Natural killer cell (primary cell): ENCODE data around the gene PAX2. TPM values are rescaled to one million over a fixed set of nuclear protein-coding genes. Genes with fewer than 3 reads are reported as not detected.

Source experiments
- ATAC-seq, 3 donors: fragments of 150-1000 bp in 2 of 3; fragments of 200-7000 bp in 1 of 3; cut with Tn5 transposase; 1 replicate in 1 of 3; 2 replicates in 2 of 3; pipeline ENCODE4 v1.10.0; 2021; ENCODE audit warnings: mild to moderate bottlenecking in 2 of 3, moderate library complexity in 2 of 3
- DNase-seq, 2 donors: peaks; one replicate each; pipeline versions ENCODE4 v3.0.0 to v3.0.0-alpha.2; 2013 to 2021; ENCODE audit warnings: mixed read lengths in 1 of 2
- H3K27ac ChIP-seq: one replicate; pipeline ENCODE4 v1.5.1; 2013; ENCODE audit warnings: mild to moderate bottlenecking, low read length
- H3K27me3 ChIP-seq: one replicate; pipeline ENCODE4 v1.6.1; 2013; ENCODE audit warnings: low read length; ENCODE audit not compliant: control insufficient read depth, insufficient read depth
- H3K36me3 ChIP-seq: one replicate; pipeline ENCODE4 v1.6.1; 2013; ENCODE audit warnings: low read length; ENCODE audit not compliant: control insufficient read depth, insufficient read depth
- H3K4me1 ChIP-seq: one replicate; pipeline ENCODE4 v1.6.1; 2013; ENCODE audit warnings: low read length; ENCODE audit not compliant: control insufficient read depth, insufficient read depth
- H3K4me3 ChIP-seq: one replicate; pipeline ENCODE4 v1.5.1; 2013; ENCODE audit warnings: low read length
- H3K9me3 ChIP-seq: one replicate; pipeline ENCODE4 v1.6.1; 2013; ENCODE audit warnings: low read length; ENCODE audit not compliant: control insufficient read depth, insufficient read depth
- H3K27ac Mint-ChIP-seq, 2 donors: one replicate each; pipeline ENCODE4 v1.8.0; 2022; ENCODE audit warnings: mild to moderate bottlenecking in 2 of 2, mixed read lengths in 2 of 2, moderate library complexity in 1 of 2
- H3K27me3 Mint-ChIP-seq, 2 donors: one replicate each; pipeline ENCODE4 v1.8.0; 2022; ENCODE audit warnings: low read depth in 2 of 2, mixed read lengths in 2 of 2
- H3K36me3 Mint-ChIP-seq: one replicate; pipeline ENCODE4 v1.8.0; 2022; ENCODE audit warnings: mixed read lengths
- H3K4me1 Mint-ChIP-seq, 2 donors: one replicate each; pipeline ENCODE4 v1.8.0; 2022; ENCODE audit warnings: mixed read lengths in 2 of 2
- H3K4me3 Mint-ChIP-seq: one replicate; pipeline ENCODE4 v1.8.0; 2022; ENCODE audit warnings: mild to moderate bottlenecking, moderate library complexity, mixed read lengths
- H3K9me3 Mint-ChIP-seq, 2 donors: one replicate each; pipeline ENCODE4 v1.8.0; 2022; ENCODE audit warnings: mixed read lengths in 2 of 2
- WGBS: methylation state at CpG from one replicate; pipeline ENCODE4 v1.1.7; 2013; ENCODE audit warnings: missing lambda C conversion rate; ENCODE audit not compliant: insufficient coverage; 5-methylcytosine and 5-hydroxymethylcytosine counted together
- intact Hi-C: fragments of 100-400 bp; cut with micrococcal nuclease; formaldehyde crosslinking; loops from one replicate; pipeline ENCODE4 v1.14.2; 2022
- total RNA-seq, 4 donors: library from RNA; stranded (reverse); fragments of 120-200 nt in 1 of 4; gene quantifications; one replicate each; pipeline versions ENCODE4 v1.2.3 to v1.2.4, GENCODE V29; 2013 to 2022
- TF ChIP-seq, protein P1 (sequence below): fragments of 200-600 bp; IDR thresholded peaks from one replicate; pipeline ENCODE4 v1.8.0; 2022; ENCODE audit warnings: antibody characterized with exemption

PAX2 gene
- total RNA-seq, 3 donors from 2014 or later (not counting 1 experiment from before 2014, with no cell fraction given): not detected

- ATAC-seq (no peak), DNase-seq (no peak)
- H3K9me3 ChIP-seq: no peaks in the 10 kb centered on the region
- peaks cover 37% of the 10 kb centered on the region for H3K27me3 ChIP-seq
- H3K4me3 ChIP-seq: no peak overlapping the region
- H3K27me3 Mint-ChIP-seq: peaks cover 54 to 60% of the 10 kb centered on the region in 2 donors
- WGBS: 5% methylated on average over 6 of the region's 8 CpGs
- H3K4me1 ChIP-seq: peaks cover 11% of the 10 kb centered on the region
- H3K4me3 Mint-ChIP-seq: peak overlapping the region; percentile 13
- no peaks in the 10 kb centered on the region for H3K9me3 Mint-ChIP-seq
- no peaks in the 10 kb centered on the region for H3K36me3 ChIP-seq
- TF ChIP-seq, protein P1, sequence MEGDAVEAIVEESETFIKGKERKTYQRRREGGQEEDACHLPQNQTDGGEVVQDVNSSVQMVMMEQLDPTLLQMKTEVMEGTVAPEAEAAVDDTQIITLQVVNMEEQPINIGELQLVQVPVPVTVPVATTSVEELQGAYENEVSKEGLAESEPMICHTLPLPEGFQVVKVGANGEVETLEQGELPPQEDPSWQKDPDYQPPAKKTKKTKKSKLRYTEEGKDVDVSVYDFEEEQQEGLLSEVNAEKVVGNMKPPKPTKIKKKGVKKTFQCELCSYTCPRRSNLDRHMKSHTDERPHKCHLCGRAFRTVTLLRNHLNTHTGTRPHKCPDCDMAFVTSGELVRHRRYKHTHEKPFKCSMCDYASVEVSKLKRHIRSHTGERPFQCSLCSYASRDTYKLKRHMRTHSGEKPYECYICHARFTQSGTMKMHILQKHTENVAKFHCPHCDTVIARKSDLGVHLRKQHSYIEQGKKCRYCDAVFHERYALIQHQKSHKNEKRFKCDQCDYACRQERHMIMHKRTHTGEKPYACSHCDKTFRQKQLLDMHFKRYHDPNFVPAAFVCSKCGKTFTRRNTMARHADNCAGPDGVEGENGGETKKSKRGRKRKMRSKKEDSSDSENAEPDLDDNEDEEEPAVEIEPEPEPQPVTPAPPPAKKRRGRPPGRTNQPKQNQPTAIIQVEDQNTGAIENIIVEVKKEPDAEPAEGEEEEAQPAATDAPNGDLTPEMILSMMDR: no peak
- intact Hi-C loops: no loop called here
- peaks cover 12% of the 10 kb centered on the region in 2 donors for H3K4me1 Mint-ChIP-seq
- no peak overlapping the region for H3K27ac ChIP-seq
- no peak overlapping the region for H3K27ac Mint-ChIP-seq
- H3K36me3 Mint-ChIP-seq: peaks cover 7% of the 10 kb centered on the region
These were observed 3.6 kb downstream of the PAX2 start for GRCh38 chr10:100749059-100749308.

GRCh38 chr10:100749309-100750217, 4.2 kb downstream of the PAX2 start:
- TF ChIP-seq, protein P1: no peak
- DNase-seq (no peak), ATAC-seq (no peak)
- no peaks in the 10 kb centered on the region for H3K9me3 ChIP-seq
- H3K27ac Mint-ChIP-seq: no peak overlapping the region
- peaks cover 51 to 55% of the 10 kb centered on the region in 2 donors for H3K27me3 Mint-ChIP-seq
- peaks cover 7% of the 10 kb centered on the region for H3K36me3 Mint-ChIP-seq
- no peak overlapping the region for H3K4me3 ChIP-seq
- peaks cover 11% of the 10 kb centered on the region for H3K4me1 ChIP-seq
- H3K4me3 Mint-ChIP-seq: peak overlapping the region; percentile 13
- peaks cover 12% of the 10 kb centered on the region in 2 donors for H3K4me1 Mint-ChIP-seq
- 12% methylated on average over 50 of the region's 50 CpGs for WGBS
- H3K27me3 ChIP-seq: peaks cover 35% of the 10 kb centered on the region
- no peaks in the 10 kb centered on the region for H3K9me3 Mint-ChIP-seq
- H3K27ac ChIP-seq: no peak overlapping the region
- H3K36me3 ChIP-seq: no peaks in the 10 kb centered on the region
- intact Hi-C loops: no loop called here

DNA sequence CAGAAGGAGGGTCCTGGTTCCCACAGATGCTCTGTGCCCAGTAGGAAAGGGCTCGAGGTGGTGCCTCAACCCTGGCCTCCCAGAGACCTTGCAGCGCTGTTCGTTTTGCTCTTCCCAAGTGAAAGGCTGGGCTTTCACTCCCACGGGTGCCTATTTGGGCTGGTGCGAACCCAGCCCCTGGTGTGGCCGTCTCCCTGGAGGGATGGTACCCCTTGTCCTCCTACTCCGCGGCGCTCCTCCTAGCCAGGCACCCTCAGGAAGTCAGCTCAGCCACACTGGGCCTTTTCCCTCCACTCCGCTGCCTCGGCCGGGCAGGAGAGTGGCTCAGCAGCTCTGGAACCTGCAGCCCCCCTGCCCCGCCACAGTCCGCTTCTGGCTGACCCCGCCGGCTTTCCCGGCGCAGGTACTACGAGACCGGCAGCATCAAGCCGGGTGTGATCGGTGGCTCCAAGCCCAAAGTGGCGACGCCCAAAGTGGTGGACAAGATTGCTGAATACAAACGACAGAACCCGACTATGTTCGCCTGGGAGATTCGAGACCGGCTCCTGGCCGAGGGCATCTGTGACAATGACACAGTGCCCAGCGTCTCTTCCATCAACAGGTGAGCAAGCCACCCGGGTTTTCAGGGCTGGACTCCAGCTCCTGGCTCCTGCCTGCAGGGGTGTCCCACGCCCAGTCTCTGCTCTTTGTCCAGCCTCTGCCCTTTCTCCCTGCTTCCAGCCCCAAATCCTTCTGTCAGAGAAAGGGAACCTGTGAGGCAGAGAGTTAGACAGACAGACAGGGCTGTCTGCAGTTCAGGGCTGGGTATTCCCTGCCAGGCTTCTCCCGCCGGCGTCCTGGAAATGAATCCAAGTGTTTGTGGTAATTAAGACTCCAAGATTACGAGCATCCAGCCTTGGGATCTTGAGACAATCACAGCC, 5.2 kb downstream of the PAX2 start:
- H3K4me3 Mint-ChIP-seq: no peak overlapping the region
- Histone ChIP-seq H3K27me3 (peaks cover 36% of the 10 kb centered on the region), H3K4me1 (peaks cover 11% of the 10 kb centered on the region), H3K27ac (no peak overlapping the region), H3K9me3 (no peaks in the 10 kb centered on the region), H3K36me3 (no peaks in the 10 kb centered on the region), H3K4me3 (no peak overlapping the region)
- H3K27me3 Mint-ChIP-seq: peaks cover 57 to 58% of the 10 kb centered on the region in 2 donors
- no peaks in the 10 kb centered on the region for H3K9me3 Mint-ChIP-seq
- H3K27ac Mint-ChIP-seq: no peak overlapping the region
- peaks cover 12% of the 10 kb centered on the region in 2 donors for H3K4me1 Mint-ChIP-seq
- no peak for ATAC-seq
- H3K36me3 Mint-ChIP-seq: peaks cover 7% of the 10 kb centered on the region
- 28% methylated on average over 37 of the region's 37 CpGs for WGBS
- TF ChIP-seq, protein P1: no peak
- intact Hi-C loops: no loop called here
- no peak for DNase-seq
